Caco-2 (cell line): ENCODE data around the gene NLE1. TPM values are rescaled to one million over a fixed set of nuclear protein-coding genes. Genes with fewer than 3 reads are reported as not detected.

Experiments
- BruUV-seq: library from RNA; stranded (reverse); fragments of 400-500 nt; replicated peaks from 2 replicates; lab custom pipeline; 2021; lab: Mats Ljungman, UMichigan
- CTCF ChIA-PET: fragments of 300-600 bp; sonication (Branson Sonifier 250); formaldehyde crosslinking; loops from one replicate; lab custom pipeline; 2022; ENCODE audit warnings: antibody characterized with exemption; lab: Charles Lee
- POLR2A ChIA-PET: fragments of 300-600 bp; sonication (Branson Sonifier 250); formaldehyde crosslinking; loops from one replicate; lab custom pipeline; 2022; ENCODE audit warnings: antibody characterized with exemption; lab: Charles Lee
- DNase-seq, 2 experiments: peaks; one replicate each; pipeline versions ENCODE4 v3.0.0 to v3.0.0-alpha.2; 2020 to 2022
- H3K27me3 ChIP-seq: replicated peaks from 2 replicates; pipeline ENCODE4 v1.6.0; 2011; ENCODE audit warnings: low read length; ENCODE audit not compliant: control insufficient read depth, insufficient read depth
- H3K36me3 ChIP-seq: 2 replicates; pipeline ENCODE4 v1.5.1; 2011; ENCODE audit warnings: low read length; ENCODE audit not compliant: control insufficient read depth, insufficient read depth
- H3K4me1 ChIP-seq: fragments of 250-450 bp; sonication (Bioruptor Pico); 2 replicates; pipeline ENCODE4 v1.5.1; 2020; ENCODE audit warnings: mild to moderate bottlenecking
- H3K4me3 ChIP-seq: 2 replicates; pipeline ENCODE4 v1.5.1; 2011; ENCODE audit warnings: low read depth, mild to moderate bottlenecking, control low read depth, low read length
- H3K9me3 ChIP-seq: fragments of 250-450 bp; sonication (Bioruptor Pico); 2 replicates; pipeline ENCODE4 v1.5.1; 2020; ENCODE audit warnings: mild to moderate bottlenecking, moderate library complexity
- H3K27ac Mint-ChIP-seq: one replicate; pipeline ENCODE4 v1.8.0; 2022; ENCODE audit warnings: mixed read lengths; ENCODE audit not compliant: unreplicated experiment
- H3K27me3 Mint-ChIP-seq: one replicate; pipeline ENCODE4 v1.8.0; 2022; ENCODE audit warnings: mixed read lengths; ENCODE audit not compliant: insufficient read depth, unreplicated experiment
- H3K36me3 Mint-ChIP-seq: one replicate; pipeline ENCODE4 v1.8.0; 2022; ENCODE audit warnings: mild to moderate bottlenecking, mixed read lengths; ENCODE audit not compliant: insufficient read depth, unreplicated experiment
- H3K4me1 Mint-ChIP-seq: one replicate; pipeline ENCODE4 v1.8.0; 2022; ENCODE audit warnings: low read depth, mixed read lengths; ENCODE audit not compliant: unreplicated experiment
- H3K4me3 Mint-ChIP-seq: one replicate; pipeline ENCODE4 v1.8.0; 2022; ENCODE audit warnings: mild to moderate bottlenecking, moderate library complexity, mixed read lengths; ENCODE audit not compliant: unreplicated experiment
- H3K9me3 Mint-ChIP-seq: one replicate; pipeline ENCODE4 v1.8.0; 2022; ENCODE audit warnings: mixed read lengths; ENCODE audit not compliant: unreplicated experiment
- intact Hi-C: fragments of 100-400 bp; cut with micrococcal nuclease; formaldehyde crosslinking; loops from one replicate; pipeline ENCODE4 v1.10.0; 2022; ENCODE audit not compliant: unreplicated experiment
- total RNA-seq: library from RNA; stranded (reverse); gene quantifications from 2 replicates; pipeline ENCODE4 v1.2.3, GENCODE V29; 2022
- TF ChIP-seq, protein P1 (sequence below), 2 experiments: fragments of 200-600 bp in 1 of 2; IDR thresholded peaks; 1 replicate in 1 of 2; 2 replicates in 1 of 2; pipeline versions ENCODE4 v1.5.1 to v1.8.0; 2011 to 2022; ENCODE audit warnings: antibody characterized with exemption in 1 of 2, control low read depth in 1 of 2, inconsistent platforms in 1 of 2, low read depth in 1 of 2, low read length in 1 of 2, mild to moderate bottlenecking in 1 of 2, moderate library complexity in 1 of 2; ENCODE audit not compliant: insufficient read depth in 1 of 2, severe bottlenecking in 1 of 2, unreplicated experiment in 1 of 2

The NLE1 gene
- total RNA-seq, 1 experiment from 2014 or later, result 24.8 TPM

DNA sequence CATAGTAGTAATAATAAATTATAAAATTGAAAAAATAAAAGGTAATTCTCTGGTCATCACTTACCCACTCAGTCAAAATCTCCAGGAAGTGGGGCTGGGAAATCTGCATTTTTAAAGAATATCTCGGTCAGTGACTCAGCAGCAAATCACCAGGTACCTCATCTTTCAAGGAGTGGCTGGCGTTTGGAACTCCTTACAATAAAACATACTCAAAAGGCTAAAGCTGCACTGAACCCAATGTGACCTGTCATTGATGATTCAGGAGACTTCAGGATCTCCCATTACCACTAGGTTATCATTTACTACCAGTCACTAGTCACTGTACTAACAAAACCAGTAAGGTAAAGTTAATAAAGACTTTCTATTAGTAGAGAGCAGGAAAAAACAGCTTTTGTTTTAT is 57.1 kb downstream of the NLE1 start:
- H3K9me3 Mint-ChIP-seq, result no peaks in the 10 kb centered on the region

DNA sequence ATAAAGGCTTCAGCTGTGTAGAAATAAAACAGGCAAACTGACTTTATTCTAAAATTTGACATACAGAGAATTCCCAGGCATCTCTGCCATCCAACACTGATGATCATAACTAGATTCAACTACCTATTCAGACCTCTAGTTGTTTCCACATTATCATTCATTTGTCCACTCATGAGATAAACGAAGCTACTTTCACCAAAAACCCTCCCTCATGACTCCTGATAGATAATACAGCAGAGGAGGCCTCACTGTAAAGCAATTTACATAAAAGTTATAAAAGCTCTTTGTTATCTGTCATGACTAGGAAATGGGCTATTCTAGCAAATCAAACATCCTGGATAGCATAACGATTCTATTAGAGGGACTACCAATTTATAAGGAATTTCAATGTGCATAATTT is 59.0 kb downstream of the NLE1 start:
- Mint-ChIP-seq H3K4me3 (no peak overlapping the region), H3K36me3 (peaks cover 6% of the 10 kb centered on the region), H3K27ac (no peak overlapping the region), H3K4me1 (peaks cover 35% of the 10 kb centered on the region), H3K9me3 (no peaks in the 10 kb centered on the region), H3K27me3 (no peaks in the 10 kb centered on the region)
- TF ChIP-seq, protein P1, sequence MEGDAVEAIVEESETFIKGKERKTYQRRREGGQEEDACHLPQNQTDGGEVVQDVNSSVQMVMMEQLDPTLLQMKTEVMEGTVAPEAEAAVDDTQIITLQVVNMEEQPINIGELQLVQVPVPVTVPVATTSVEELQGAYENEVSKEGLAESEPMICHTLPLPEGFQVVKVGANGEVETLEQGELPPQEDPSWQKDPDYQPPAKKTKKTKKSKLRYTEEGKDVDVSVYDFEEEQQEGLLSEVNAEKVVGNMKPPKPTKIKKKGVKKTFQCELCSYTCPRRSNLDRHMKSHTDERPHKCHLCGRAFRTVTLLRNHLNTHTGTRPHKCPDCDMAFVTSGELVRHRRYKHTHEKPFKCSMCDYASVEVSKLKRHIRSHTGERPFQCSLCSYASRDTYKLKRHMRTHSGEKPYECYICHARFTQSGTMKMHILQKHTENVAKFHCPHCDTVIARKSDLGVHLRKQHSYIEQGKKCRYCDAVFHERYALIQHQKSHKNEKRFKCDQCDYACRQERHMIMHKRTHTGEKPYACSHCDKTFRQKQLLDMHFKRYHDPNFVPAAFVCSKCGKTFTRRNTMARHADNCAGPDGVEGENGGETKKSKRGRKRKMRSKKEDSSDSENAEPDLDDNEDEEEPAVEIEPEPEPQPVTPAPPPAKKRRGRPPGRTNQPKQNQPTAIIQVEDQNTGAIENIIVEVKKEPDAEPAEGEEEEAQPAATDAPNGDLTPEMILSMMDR (IDR thresholded peaks at IDR 0.05; ENCODE audit: insufficient read depth in 1 of 2, low read depth in 1 of 2, low read length in 1 of 2, severe bottlenecking in 1 of 2, unreplicated experiment in 1 of 2), result no peak
- CTCF ChIA-PET, result no interaction called here
- H3K36me3 ChIP-seq, result no peaks in the 10 kb centered on the region
- intact Hi-C loops, result no loop called here
- no TSS peak for BruUV-seq
- no peak overlapping the region for H3K4me3 ChIP-seq
- H3K27me3 ChIP-seq, result no peaks in the 10 kb centered on the region
- no peak for DNase-seq
- H3K9me3 ChIP-seq, result no peaks in the 10 kb centered on the region
- POLR2A ChIA-PET, result no interaction called here
- H3K4me1 ChIP-seq, result peaks cover 38% of the 10 kb centered on the region

More for the DNA sequence above, 57.1 kb downstream of the NLE1 start:
- no TSS peak for BruUV-seq
- TF ChIP-seq, protein P1 (IDR thresholded peaks at IDR 0.05; ENCODE audit: insufficient read depth in 1 of 2, low read depth in 1 of 2, low read length in 1 of 2, severe bottlenecking in 1 of 2, unreplicated experiment in 1 of 2), result no peak
- no peaks in the 10 kb centered on the region for H3K36me3 ChIP-seq
- H3K27me3 ChIP-seq, result no peaks in the 10 kb centered on the region
- ChIA-PET CTCF (interaction anchor here (0.6 kb wide), 1 partner anchor 15 kb away, joined by 3 read pairs; no protein-coding TSS in a partner anchor), POLR2A (no interaction called here)
- H3K4me1 ChIP-seq, result peaks cover 26% of the 10 kb centered on the region
- Mint-ChIP-seq H3K4me1 (peaks cover 28% of the 10 kb centered on the region), H3K27me3 (no peaks in the 10 kb centered on the region), H3K36me3 (peaks cover 6% of the 10 kb centered on the region), H3K27ac (no peak overlapping the region), H3K4me3 (no peak overlapping the region)
- no peak overlapping the region for H3K4me3 ChIP-seq
- no peaks in the 10 kb centered on the region for H3K9me3 ChIP-seq
- no peak for DNase-seq
- intact Hi-C loops, result no loop called here

DNA sequence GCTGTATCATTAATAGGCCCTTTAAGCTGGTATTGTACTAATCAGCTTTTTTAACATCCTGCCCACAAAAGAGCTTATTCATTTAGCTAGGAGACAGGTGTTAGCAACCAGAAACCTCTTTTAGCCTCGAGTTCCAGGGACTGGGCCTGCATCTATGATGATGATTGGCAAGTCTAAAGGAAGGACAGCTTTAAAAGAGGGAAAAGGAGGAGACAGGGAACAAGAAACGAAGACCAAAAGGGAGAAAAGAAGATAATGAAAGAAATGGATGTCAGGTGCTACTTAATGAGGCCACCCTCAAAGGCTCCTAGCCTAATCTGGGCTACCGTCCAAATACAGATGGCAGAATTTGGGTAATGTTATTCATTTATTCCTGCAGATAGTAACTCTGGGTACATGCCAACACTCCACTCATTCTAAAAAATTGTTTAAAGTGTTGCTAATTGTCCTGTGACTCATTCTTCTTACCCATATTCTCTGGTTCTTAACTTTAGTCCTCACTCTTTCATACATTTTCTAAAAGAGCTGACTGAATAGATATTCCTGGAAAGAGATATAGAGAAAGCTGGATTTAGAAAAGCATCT is 59.9 kb downstream of the NLE1 start:
- H3K27ac Mint-ChIP-seq, result no peak overlapping the region
- no peak overlapping the region for H3K4me3 Mint-ChIP-seq
- Histone ChIP-seq H3K4me3 (no peak overlapping the region), H3K4me1 (peaks cover 34% of the 10 kb centered on the region), H3K36me3 (no peaks in the 10 kb centered on the region), H3K9me3 (no peaks in the 10 kb centered on the region), H3K27me3 (no peaks in the 10 kb centered on the region)
- no peaks in the 10 kb centered on the region for H3K9me3 Mint-ChIP-seq
- ChIA-PET POLR2A (no interaction called here), CTCF (no interaction called here)
- no peaks in the 10 kb centered on the region for H3K27me3 Mint-ChIP-seq
- DNase-seq, result no peak
- no TSS peak for BruUV-seq
- H3K36me3 Mint-ChIP-seq, result peaks cover 6% of the 10 kb centered on the region
- intact Hi-C loops, result no loop called here
- TF ChIP-seq, protein P1 (IDR thresholded peaks at IDR 0.05; ENCODE audit: insufficient read depth in 1 of 2, low read depth in 1 of 2, low read length in 1 of 2, severe bottlenecking in 1 of 2, unreplicated experiment in 1 of 2), result no peak
- H3K4me1 Mint-ChIP-seq, result peaks cover 33% of the 10 kb centered on the region
